SU-DHL-6 (cell line): Measurements from ENCODE around the gene TERB1.

Experiments used
- H2AFZ ChIP-seq: fragments of 200-600 bp; sonication (generic); 2 replicates; pipeline ENCODE4 v1.6.1; 2014; ENCODE audit warnings: low read depth, mild to moderate bottlenecking, moderate library complexity, mixed read lengths, antibody characterized with exemption, low read length; ENCODE audit not compliant: severe bottlenecking
- H3F3A ChIP-seq: fragments of 200-600 bp; shearing (Covaris generic); 2 replicates; pipeline ENCODE4 v1.6.0; 2016; ENCODE audit warnings: antibody characterized with exemption, mild to moderate bottlenecking; ENCODE audit not compliant: insufficient read depth
- H3K27ac ChIP-seq: fragments of 200-600 bp; sonication (generic); 2 replicates; pipeline ENCODE4 v1.5.1; 2016; ENCODE audit warnings: low read depth, mild to moderate bottlenecking, low read length, moderate library complexity, mixed read lengths
- H3K27me3 ChIP-seq: fragments of 200-600 bp; sonication (generic), shearing (Covaris generic); 2 replicates; pipeline ENCODE4 v1.6.0; 2014; ENCODE audit warnings: mild to moderate bottlenecking, low read length
- H3K36me3 ChIP-seq: fragments of 200-600 bp; sonication (generic); 2 replicates; pipeline ENCODE4 v1.6.1; 2014; ENCODE audit warnings: mild to moderate bottlenecking, low read length, mixed read lengths
- H3K4me2 ChIP-seq: fragments of 300-600, 200-600 bp; shearing (Covaris generic), sonication (generic); 2 replicates; pipeline ENCODE4 v1.6.0; 2014; ENCODE audit warnings: low read length, low read depth, mild to moderate bottlenecking; ENCODE audit not compliant: poor library complexity, severe bottlenecking
- H3K4me3 ChIP-seq: fragments of 200-600 bp; sonication (generic); 2 replicates; pipeline ENCODE4 v1.5.1; 2014; ENCODE audit warnings: antibody characterized with exemption, low read length, mild to moderate bottlenecking, mixed read lengths; ENCODE audit not compliant: insufficient read depth, poor library complexity, severe bottlenecking
- H3K79me2 ChIP-seq: fragments of 200-600 bp; sonication (generic); 2 replicates; pipeline ENCODE4 v1.6.1; 2014; ENCODE audit warnings: mild to moderate bottlenecking, low read length, moderate library complexity; ENCODE audit not compliant: insufficient read depth
- H3K9ac ChIP-seq: fragments of 200-600 bp; sonication (generic); 2 replicates; pipeline ENCODE4 v1.7.0; 2014; ENCODE audit warnings: mild to moderate bottlenecking, low read length
- H3K9me2 ChIP-seq: fragments of 200-600 bp; sonication (generic); replicated peaks from 2 replicates; pipeline ENCODE4 v1.6.1; 2014; ENCODE audit warnings: low read length; ENCODE audit not compliant: insufficient read depth
- H3K9me3 ChIP-seq: fragments of 200-600 bp; sonication (generic); 2 replicates; pipeline ENCODE4 v1.6.1; 2014; ENCODE audit warnings: low read length, mixed read lengths; ENCODE audit not compliant: insufficient read depth
- H4K20me1 ChIP-seq: fragments of 200-600 bp; sonication (generic); 2 replicates; pipeline ENCODE4 v1.6.1; 2014; ENCODE audit warnings: low read depth, mild to moderate bottlenecking, antibody characterized with exemption, low read length, moderate library complexity, mixed read lengths
- EZH2phosphoT487 ChIP-seq: fragments of 200-600 bp; sonication (generic), shearing (Covaris generic); conservative IDR thresholded peaks from 2 replicates; pipeline ENCODE4 v1.6.1; 2018; ENCODE audit warnings: mild to moderate bottlenecking, antibody characterized with exemption, low read length, moderate library complexity, mixed read lengths
- TF ChIP-seq, protein P1 (sequence below): fragments of 200-600 bp; sonication (generic); IDR thresholded peaks from one replicate; pipeline ENCODE4 v1.5.1; 2017; ENCODE audit warnings: antibody characterized with exemption, mild to moderate bottlenecking, low read length, moderate library complexity; ENCODE audit not compliant: insufficient read depth, poor library complexity, severe bottlenecking

The TERB1 gene

DNA sequence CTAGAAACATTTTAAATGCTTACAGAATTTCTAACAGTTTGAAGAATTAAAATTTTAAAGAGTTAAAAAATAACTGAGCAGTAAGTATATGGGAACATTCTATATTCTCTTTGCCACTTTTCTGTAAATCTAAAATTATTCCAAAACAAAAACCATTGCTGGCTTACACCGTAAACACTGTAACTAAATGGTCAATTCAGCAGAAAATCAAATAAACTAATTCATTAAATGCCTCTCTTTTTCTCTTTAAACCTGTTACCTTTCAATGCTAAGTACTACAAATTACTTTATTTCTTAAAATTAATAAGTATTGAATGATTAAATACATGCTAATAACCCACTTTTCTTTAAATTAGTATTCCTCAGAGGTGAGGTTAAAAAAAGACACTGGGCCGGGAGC, 14.0 kb downstream of the TERB1 start:
- Histone ChIP-seq H2AFZ (no peak overlapping the region), H3K4me3 (no peak overlapping the region)

DNA sequence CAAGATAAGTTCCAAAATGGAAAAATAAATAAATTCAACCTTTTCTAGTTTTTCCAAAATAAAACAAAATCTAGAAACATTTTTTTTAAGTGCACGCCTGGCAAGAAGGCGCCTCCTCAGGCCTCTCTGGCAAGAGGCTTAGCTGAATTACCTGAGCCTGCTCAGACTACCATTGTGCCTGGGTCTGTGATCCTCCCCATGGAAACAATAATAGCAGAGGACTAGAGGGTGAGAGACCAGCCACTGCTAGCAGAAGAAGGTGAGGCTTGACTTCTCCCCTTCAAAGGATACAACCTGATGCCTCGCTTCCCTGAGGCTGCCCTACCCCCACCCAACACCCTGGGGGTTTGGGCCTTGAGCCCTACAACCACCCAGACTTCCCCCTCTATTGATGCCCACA, 14.8 kb downstream of the TERB1 start:
- no peaks in the 10 kb centered on the region for H3K79me2 ChIP-seq
- H3K27ac ChIP-seq: no peak overlapping the region
- H3K27me3 ChIP-seq: no peaks in the 10 kb centered on the region
- H3F3A ChIP-seq: no peaks in the 10 kb centered on the region
- no peak overlapping the region for H3K4me3 ChIP-seq
- H3K4me2 ChIP-seq: no peak overlapping the region
- no peak overlapping the region for H3K9ac ChIP-seq
- no peak overlapping the region for H2AFZ ChIP-seq
- TF ChIP-seq, protein P1, sequence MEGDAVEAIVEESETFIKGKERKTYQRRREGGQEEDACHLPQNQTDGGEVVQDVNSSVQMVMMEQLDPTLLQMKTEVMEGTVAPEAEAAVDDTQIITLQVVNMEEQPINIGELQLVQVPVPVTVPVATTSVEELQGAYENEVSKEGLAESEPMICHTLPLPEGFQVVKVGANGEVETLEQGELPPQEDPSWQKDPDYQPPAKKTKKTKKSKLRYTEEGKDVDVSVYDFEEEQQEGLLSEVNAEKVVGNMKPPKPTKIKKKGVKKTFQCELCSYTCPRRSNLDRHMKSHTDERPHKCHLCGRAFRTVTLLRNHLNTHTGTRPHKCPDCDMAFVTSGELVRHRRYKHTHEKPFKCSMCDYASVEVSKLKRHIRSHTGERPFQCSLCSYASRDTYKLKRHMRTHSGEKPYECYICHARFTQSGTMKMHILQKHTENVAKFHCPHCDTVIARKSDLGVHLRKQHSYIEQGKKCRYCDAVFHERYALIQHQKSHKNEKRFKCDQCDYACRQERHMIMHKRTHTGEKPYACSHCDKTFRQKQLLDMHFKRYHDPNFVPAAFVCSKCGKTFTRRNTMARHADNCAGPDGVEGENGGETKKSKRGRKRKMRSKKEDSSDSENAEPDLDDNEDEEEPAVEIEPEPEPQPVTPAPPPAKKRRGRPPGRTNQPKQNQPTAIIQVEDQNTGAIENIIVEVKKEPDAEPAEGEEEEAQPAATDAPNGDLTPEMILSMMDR: no peak
- TF ChIP-seq EZH2phosphoT487: no peak
- no peaks in the 10 kb centered on the region for H3K36me3 ChIP-seq
- no peaks in the 10 kb centered on the region for H3K9me2 ChIP-seq
- no peaks in the 10 kb centered on the region for H4K20me1 ChIP-seq
- no peaks in the 10 kb centered on the region for H3K9me3 ChIP-seq

More for the DNA sequence above, 14.0 kb downstream of the TERB1 start:
- Histone ChIP-seq H3K9ac (no peak overlapping the region), H3K27ac (no peak overlapping the region), H3K27me3 (no peaks in the 10 kb centered on the region), H3K79me2 (no peaks in the 10 kb centered on the region), H3F3A (no peaks in the 10 kb centered on the region), H4K20me1 (no peaks in the 10 kb centered on the region), H3K36me3 (no peaks in the 10 kb centered on the region), H3K9me2 (no peaks in the 10 kb centered on the region), H3K9me3 (no peaks in the 10 kb centered on the region), H3K4me2 (no peak overlapping the region)
- TF ChIP-seq, protein P1: no peak
- TF ChIP-seq EZH2phosphoT487: no peak

DNA sequence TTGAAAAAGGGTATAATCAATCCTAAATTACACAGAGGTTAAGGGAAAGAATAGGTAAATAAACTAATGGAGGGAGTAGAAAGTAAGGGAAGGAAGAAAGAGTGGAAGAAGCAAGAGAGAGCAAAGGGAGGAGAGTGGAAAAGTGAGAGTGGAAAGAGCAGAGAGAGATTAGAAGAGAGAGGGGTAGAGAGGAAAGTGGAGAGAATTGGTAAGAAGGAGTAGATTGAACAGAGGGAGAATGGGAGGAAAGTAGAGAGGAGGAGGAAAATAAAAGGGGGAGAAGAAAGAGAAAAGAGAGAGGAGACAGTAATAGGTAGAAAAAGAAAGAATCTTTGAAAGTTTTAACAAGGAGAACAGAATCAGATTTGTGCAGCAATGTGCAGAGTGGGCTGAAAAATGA, 24.9 kb downstream of the TERB1 start:
- H3K79me2 ChIP-seq: no peaks in the 10 kb centered on the region
- no peaks in the 10 kb centered on the region for H3K27me3 ChIP-seq
- H3K4me2 ChIP-seq: no peak overlapping the region
- no peaks in the 10 kb centered on the region for H4K20me1 ChIP-seq
- no peaks in the 10 kb centered on the region for H3K36me3 ChIP-seq
- H3K9me2 ChIP-seq: no peaks in the 10 kb centered on the region
- H3F3A ChIP-seq: no peaks in the 10 kb centered on the region
- H3K9me3 ChIP-seq: no peaks in the 10 kb centered on the region
- no peak overlapping the region for H2AFZ ChIP-seq
- no peak overlapping the region for H3K9ac ChIP-seq
- TF ChIP-seq EZH2phosphoT487: no peak
- TF ChIP-seq, protein P1: no peak
- no peak overlapping the region for H3K4me3 ChIP-seq
- no peak overlapping the region for H3K27ac ChIP-seq

DNA sequence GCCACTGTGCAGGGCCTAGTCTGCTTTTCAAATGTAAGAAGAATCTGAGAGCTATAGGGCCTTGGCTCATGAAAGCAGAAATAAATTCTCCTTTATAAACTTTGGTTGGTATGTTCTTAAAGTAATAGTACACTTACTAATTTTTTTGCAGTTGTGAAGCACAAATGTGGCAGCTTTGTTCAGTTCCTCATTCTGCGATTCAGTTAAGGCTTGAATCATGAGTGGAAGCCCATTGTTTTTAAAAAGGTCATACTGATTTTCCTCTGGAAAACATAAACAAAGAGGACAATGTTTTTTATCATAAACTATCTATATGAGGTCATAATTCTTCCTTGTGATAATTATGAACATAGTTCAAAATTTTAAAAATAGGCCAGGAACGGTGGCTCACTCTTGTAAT, 26.4 kb downstream of the TERB1 start:
- H3K4me3 ChIP-seq: no peak overlapping the region
- H3K27me3 ChIP-seq: no peaks in the 10 kb centered on the region
- no peaks in the 10 kb centered on the region for H3K79me2 ChIP-seq
- H3F3A ChIP-seq: no peaks in the 10 kb centered on the region
- no peak for TF ChIP-seq EZH2phosphoT487
- TF ChIP-seq, protein P1: no peak
- no peak overlapping the region for H2AFZ ChIP-seq
- H3K9ac ChIP-seq: no peak overlapping the region
- H3K27ac ChIP-seq: no peak overlapping the region
- H3K9me3 ChIP-seq: no peaks in the 10 kb centered on the region
- H3K4me2 ChIP-seq: no peak overlapping the region
- no peaks in the 10 kb centered on the region for H3K36me3 ChIP-seq
- no peaks in the 10 kb centered on the region for H4K20me1 ChIP-seq
- no peaks in the 10 kb centered on the region for H3K9me2 ChIP-seq
